ENCODE results near the gene SLC1A4. TPM values are rescaled to one million over a fixed set of nuclear protein-coding genes. Genes with fewer than 3 reads are reported as not detected.
A peak's percentile ranks its signal among the peaks of the same experiment; 100 is the strongest.
"Not testable (repeated sequence)": the region's sequence is repeated elsewhere in the genome, so short reads cannot be mapped to it uniquely, and the experiment has no call there.

SLC1A4 gene
- total RNA-seq, 1 experiment from 2014 or later, result 27.5 TPM

- H3K4me1 ChIP-seq (replicated peaks), result peaks cover 47% of the 10 kb centered on the region
These were observed 36.4 kb upstream of the SLC1A4 start for GRCh38 chr2:64952511-64953482.

GRCh38 chr2:64955467-64955866 is 33.7 kb upstream of the SLC1A4 start:
- Histone ChIP-seq H3K4me1 (replicated peaks) (peaks cover 36% of the 10 kb centered on the region), H3K4me3 (no peak overlapping the region), H3K36me3 (no peaks in the 10 kb centered on the region), H3K27me3 (replicated peaks) (no peaks in the 10 kb centered on the region), H3K27ac (no peak overlapping the region), H3K9me3 (replicated peaks) (no peaks in the 10 kb centered on the region)
- no peak for DNase-seq (ENCODE audit: low read depth in 1 of 2, low spot score in 2 of 2)

More at GRCh38 chr2:64952511-64953482, 36.4 kb upstream of the SLC1A4 start:
- no peaks in the 10 kb centered on the region for H3K9me3 ChIP-seq (replicated peaks)
- no peaks in the 10 kb centered on the region for H3K27me3 ChIP-seq (replicated peaks)
- no peaks in the 10 kb centered on the region for H3K36me3 ChIP-seq
- peak overlapping the region; percentile 1; the same call in 1 of the 2 replicates for H3K4me3 ChIP-seq
- peak overlapping the region; percentile 91 for H3K27ac ChIP-seq
- peak; percentile 88 to 98 for DNase-seq (ENCODE audit: low read depth in 1 of 2, low spot score in 2 of 2)

- Histone ChIP-seq H3K4me1 (replicated peaks) (peaks cover 17% of the 10 kb centered on the region), H3K9me3 (replicated peaks) (no peaks in the 10 kb centered on the region), H3K36me3 (no peaks in the 10 kb centered on the region), H3K4me3 (no peak overlapping the region), H3K27me3 (replicated peaks) (no peaks in the 10 kb centered on the region), H3K27ac (no peak overlapping the region)
- DNase-seq (ENCODE audit: low read depth in 1 of 2, low spot score in 2 of 2), result no peak
These were observed 31.9 kb upstream of the SLC1A4 start for GRCh38 chr2:64957109-64957903.

GRCh38 chr2:64958556-64958955 is 30.6 kb upstream of the SLC1A4 start:
- H3K36me3 ChIP-seq, result no peaks in the 10 kb centered on the region
- H3K27ac ChIP-seq, result no peak overlapping the region
- H3K4me1 ChIP-seq (replicated peaks), result peaks cover 7% of the 10 kb centered on the region
- DNase-seq (ENCODE audit: low read depth in 1 of 2, low spot score in 2 of 2), result no peak
- no peak overlapping the region for H3K4me3 ChIP-seq
- no peaks in the 10 kb centered on the region for H3K27me3 ChIP-seq (replicated peaks)
- H3K9me3 ChIP-seq (replicated peaks), result no peaks in the 10 kb centered on the region

- no peaks in the 10 kb centered on the region for H3K36me3 ChIP-seq
These were observed 28.4 kb upstream of the SLC1A4 start for GRCh38 chr2:64960819-64961218.

GRCh38 chr2:64963138-64963537 is 26.1 kb upstream of the SLC1A4 start:
- not testable (repeated sequence) for H3K4me3 ChIP-seq; H3K9me3 ChIP-seq (replicated peaks); H3K27ac ChIP-seq; H3K27me3 ChIP-seq (replicated peaks); H3K4me1 ChIP-seq (replicated peaks); H3K36me3 ChIP-seq; DNase-seq (ENCODE audit: low read depth in 1 of 2, low spot score in 2 of 2)

More at GRCh38 chr2:64960819-64961218, 28.4 kb upstream of the SLC1A4 start:
- Histone ChIP-seq H3K9me3 (replicated peaks) (no peaks in the 10 kb centered on the region), H3K27me3 (replicated peaks) (no peaks in the 10 kb centered on the region), H3K4me3 (no peak overlapping the region), H3K27ac (no peak overlapping the region), H3K4me1 (replicated peaks) (no peaks in the 10 kb centered on the region)
- no peak for DNase-seq (ENCODE audit: low read depth in 1 of 2, low spot score in 2 of 2)

GRCh38 chr2:64963719-64964118 is 25.5 kb upstream of the SLC1A4 start:
- no peak for DNase-seq (ENCODE audit: low read depth in 1 of 2, low spot score in 2 of 2)
- no peaks in the 10 kb centered on the region for H3K9me3 ChIP-seq (replicated peaks)
- H3K36me3 ChIP-seq, result no peaks in the 10 kb centered on the region
- H3K27me3 ChIP-seq (replicated peaks), result no peaks in the 10 kb centered on the region
- H3K27ac ChIP-seq, result no peak overlapping the region; the same call in 1 of the 2 replicates
- H3K4me3 ChIP-seq, result no peak overlapping the region
- H3K4me1 ChIP-seq (replicated peaks), result no peaks in the 10 kb centered on the region

GRCh38 chr2:64966017-64966416 is 23.2 kb upstream of the SLC1A4 start:
- no peaks in the 10 kb centered on the region for H3K27me3 ChIP-seq (replicated peaks)
- no peaks in the 10 kb centered on the region for H3K9me3 ChIP-seq (replicated peaks)
- no peak for DNase-seq (ENCODE audit: low read depth in 1 of 2, low spot score in 2 of 2)
- no peaks in the 10 kb centered on the region for H3K4me1 ChIP-seq (replicated peaks)
- H3K4me3 ChIP-seq, result no peak overlapping the region
- no peaks in the 10 kb centered on the region for H3K36me3 ChIP-seq
- H3K27ac ChIP-seq, result no peak overlapping the region

- Histone ChIP-seq H3K27me3 (replicated peaks) (no peaks in the 10 kb centered on the region), H3K4me1 (replicated peaks) (no peaks in the 10 kb centered on the region), H3K9me3 (replicated peaks) (no peaks in the 10 kb centered on the region), H3K4me3 (no peak overlapping the region), H3K36me3 (no peaks in the 10 kb centered on the region), H3K27ac (no peak overlapping the region)
- DNase-seq (ENCODE audit: low read depth in 1 of 2, low spot score in 2 of 2), result no peak
These were observed 22.4 kb upstream of the SLC1A4 start for GRCh38 chr2:64966839-64967238.

GRCh38 chr2:64967601-64968000 is 21.6 kb upstream of the SLC1A4 start:
- no peak for DNase-seq (ENCODE audit: low read depth in 1 of 2, low spot score in 2 of 2)
- H3K4me3 ChIP-seq, result no peak overlapping the region
- no peaks in the 10 kb centered on the region for H3K36me3 ChIP-seq
- no peaks in the 10 kb centered on the region for H3K9me3 ChIP-seq (replicated peaks)
- H3K4me1 ChIP-seq (replicated peaks), result peaks cover 2% of the 10 kb centered on the region
- no peaks in the 10 kb centered on the region for H3K27me3 ChIP-seq (replicated peaks)
- no peak overlapping the region for H3K27ac ChIP-seq

- not testable (repeated sequence) for H3K27me3 ChIP-seq (replicated peaks); H3K4me3 ChIP-seq; H3K27ac ChIP-seq; H3K36me3 ChIP-seq; H3K9me3 ChIP-seq (replicated peaks); DNase-seq (ENCODE audit: low read depth in 1 of 2, low spot score in 2 of 2)
- peaks cover 11% of the 10 kb centered on the region for H3K4me1 ChIP-seq (replicated peaks)
These were observed 20.1 kb upstream of the SLC1A4 start for GRCh38 chr2:64969086-64969485.

- no peaks in the 10 kb centered on the region for H3K27me3 ChIP-seq (replicated peaks)
- no peak overlapping the region for H3K4me3 ChIP-seq
- no peak overlapping the region for H3K27ac ChIP-seq
- DNase-seq (ENCODE audit: low read depth in 1 of 2, low spot score in 2 of 2), result no peak
- no peaks in the 10 kb centered on the region for H3K9me3 ChIP-seq (replicated peaks)
- no peaks in the 10 kb centered on the region for H3K36me3 ChIP-seq
- peaks cover 25% of the 10 kb centered on the region for H3K4me1 ChIP-seq (replicated peaks)
These were observed 18.7 kb upstream of the SLC1A4 start for GRCh38 chr2:64970495-64970894.

GRCh38 chr2:64972426-64972825 is 16.8 kb upstream of the SLC1A4 start:
- Histone ChIP-seq H3K27me3 (replicated peaks) (no peaks in the 10 kb centered on the region), H3K4me1 (replicated peaks) (peaks cover 35% of the 10 kb centered on the region), H3K36me3 (no peaks in the 10 kb centered on the region), H3K9me3 (replicated peaks) (no peaks in the 10 kb centered on the region), H3K4me3 (no peak overlapping the region), H3K27ac (no peak overlapping the region)
- no peak for DNase-seq (ENCODE audit: low read depth in 1 of 2, low spot score in 2 of 2)

GRCh38 chr2:64972876-64973275 is 16.3 kb upstream of the SLC1A4 start:
- DNase-seq (ENCODE audit: low read depth in 1 of 2, low spot score in 2 of 2), result peak in 1 of 2 experiments; percentile 46

More at GRCh38 chr2:64972876-64973275, 16.3 kb upstream of the SLC1A4 start:
- Histone ChIP-seq H3K27ac (no peak overlapping the region), H3K4me3 (no peak overlapping the region), H3K9me3 (replicated peaks) (no peaks in the 10 kb centered on the region), H3K27me3 (replicated peaks) (no peaks in the 10 kb centered on the region), H3K4me1 (replicated peaks) (peaks cover 35% of the 10 kb centered on the region), H3K36me3 (no peaks in the 10 kb centered on the region)
